Type B pancreatic cell (in vitro differentiated cells): Measurements from ENCODE around the gene PLA2G2D. TPM values are rescaled to one million over a fixed set of nuclear protein-coding genes. Genes with fewer than 3 reads are reported as not detected.

ENCODE experiments used
- DNase-seq: peaks from one replicate; pipeline ENCODE4 v3.0.0; 2021; ENCODE audit warnings: mixed read lengths; ENCODE audit not compliant: unreplicated experiment; ENCODE audit errors: extremely low spot score
- H3K27ac Mint-ChIP-seq: 2 replicates; pipeline ENCODE4 v1.8.0; 2021; ENCODE audit warnings: mild to moderate bottlenecking, mixed read lengths
- H3K27me3 Mint-ChIP-seq: 2 replicates; pipeline ENCODE4 v1.8.0; 2021; ENCODE audit warnings: mixed read lengths
- H3K36me3 Mint-ChIP-seq: 2 replicates; pipeline ENCODE4 v1.8.0; 2021; ENCODE audit warnings: mixed read lengths
- H3K4me1 Mint-ChIP-seq: one replicate; pipeline ENCODE4 v1.8.0; 2021; ENCODE audit warnings: mixed read lengths; ENCODE audit not compliant: unreplicated experiment
- H3K4me3 Mint-ChIP-seq: 2 replicates; pipeline ENCODE4 v1.8.0; 2021; ENCODE audit warnings: mild to moderate bottlenecking, mixed read lengths
- H3K9me3 Mint-ChIP-seq: 2 replicates; pipeline ENCODE4 v1.8.0; 2021; ENCODE audit warnings: mixed read lengths
- total RNA-seq: library from RNA; stranded (reverse); gene quantifications from 2 replicates; pipeline ENCODE4 v1.2.1, GENCODE V29; 2021; ENCODE audit warnings: low replicate concordance
- TF ChIP-seq, protein P1 (sequence below): fragments of 200-600 bp; sonication (generic); conservative IDR thresholded peaks from 2 replicates; pipeline ENCODE4 v1.5.0; 2021; ENCODE audit warnings: antibody characterized with exemption, mild to moderate bottlenecking

PLA2G2D gene
- total RNA-seq, 1 donor from 2014 or later = not detected

DNA sequence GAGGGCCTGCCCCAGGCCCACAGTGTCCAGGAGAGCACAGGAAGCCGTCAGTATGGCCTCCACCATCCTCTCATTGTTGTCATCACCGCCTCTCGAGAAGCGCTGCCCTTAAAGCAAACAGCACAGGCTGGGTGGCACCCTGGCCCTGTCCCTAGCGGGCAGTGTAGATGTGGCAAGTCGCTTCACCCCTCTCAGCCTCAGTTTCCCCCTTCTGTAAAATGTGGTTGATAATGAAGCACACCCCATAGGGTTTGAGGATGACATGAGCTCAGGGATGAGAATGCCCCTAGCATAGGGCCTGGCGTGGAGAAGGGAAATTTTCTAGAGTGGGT lies 33.2 kb upstream of the PLA2G2D start:
- Mint-ChIP-seq H3K9me3 (peaks cover 4% of the 10 kb centered on the region), H3K27ac (peak overlapping the region; percentile 58), H3K4me3 (no peak overlapping the region), H3K4me1 (peaks cover 6% of the 10 kb centered on the region), H3K36me3 (no peaks in the 10 kb centered on the region), H3K27me3 (no peaks in the 10 kb centered on the region)
- TF ChIP-seq, protein P1, sequence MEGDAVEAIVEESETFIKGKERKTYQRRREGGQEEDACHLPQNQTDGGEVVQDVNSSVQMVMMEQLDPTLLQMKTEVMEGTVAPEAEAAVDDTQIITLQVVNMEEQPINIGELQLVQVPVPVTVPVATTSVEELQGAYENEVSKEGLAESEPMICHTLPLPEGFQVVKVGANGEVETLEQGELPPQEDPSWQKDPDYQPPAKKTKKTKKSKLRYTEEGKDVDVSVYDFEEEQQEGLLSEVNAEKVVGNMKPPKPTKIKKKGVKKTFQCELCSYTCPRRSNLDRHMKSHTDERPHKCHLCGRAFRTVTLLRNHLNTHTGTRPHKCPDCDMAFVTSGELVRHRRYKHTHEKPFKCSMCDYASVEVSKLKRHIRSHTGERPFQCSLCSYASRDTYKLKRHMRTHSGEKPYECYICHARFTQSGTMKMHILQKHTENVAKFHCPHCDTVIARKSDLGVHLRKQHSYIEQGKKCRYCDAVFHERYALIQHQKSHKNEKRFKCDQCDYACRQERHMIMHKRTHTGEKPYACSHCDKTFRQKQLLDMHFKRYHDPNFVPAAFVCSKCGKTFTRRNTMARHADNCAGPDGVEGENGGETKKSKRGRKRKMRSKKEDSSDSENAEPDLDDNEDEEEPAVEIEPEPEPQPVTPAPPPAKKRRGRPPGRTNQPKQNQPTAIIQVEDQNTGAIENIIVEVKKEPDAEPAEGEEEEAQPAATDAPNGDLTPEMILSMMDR = peak; percentile 48
- DNase-seq = no peak

DNA sequence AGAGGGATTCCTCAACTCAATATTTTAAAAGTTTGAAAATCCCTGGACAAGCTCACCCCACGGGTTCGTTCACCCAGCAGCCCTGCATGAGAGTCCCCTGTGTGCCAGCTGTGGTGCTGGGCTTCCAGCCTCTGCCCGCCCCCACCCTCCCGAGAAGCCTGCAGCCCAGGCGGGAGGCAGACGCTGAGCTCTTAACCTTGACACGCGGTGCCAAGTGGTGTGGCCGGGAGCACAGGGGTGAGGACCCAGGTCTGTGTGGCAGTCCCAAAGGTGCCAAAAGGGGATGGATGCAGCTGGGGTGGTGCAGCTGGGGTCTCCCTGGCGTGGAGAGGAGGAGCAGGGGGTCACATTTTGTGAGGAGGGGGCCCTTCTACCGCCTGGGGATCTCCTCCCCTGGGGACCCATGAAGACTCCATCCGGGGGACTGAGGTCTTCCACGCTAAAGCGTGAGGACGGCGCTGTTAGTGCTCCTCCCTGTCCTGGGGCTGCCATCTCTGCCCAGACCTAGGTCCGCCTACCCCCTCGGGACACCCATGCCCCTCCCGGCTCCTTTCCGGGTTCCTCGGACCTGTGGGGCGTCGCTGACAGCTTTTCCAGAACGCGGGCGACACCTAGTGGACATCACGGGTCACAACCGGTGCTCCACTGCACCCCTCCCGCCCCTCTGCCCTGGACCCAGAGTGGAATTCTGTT lies 32.7 kb upstream of the PLA2G2D start:
- H3K4me3 Mint-ChIP-seq = peak overlapping the region; percentile 65
- peaks cover 4% of the 10 kb centered on the region for H3K9me3 Mint-ChIP-seq
- no peaks in the 10 kb centered on the region for H3K36me3 Mint-ChIP-seq
- H3K27me3 Mint-ChIP-seq = no peaks in the 10 kb centered on the region
- peaks cover 6% of the 10 kb centered on the region for H3K4me1 Mint-ChIP-seq
- peak overlapping the region; percentile 58 for H3K27ac Mint-ChIP-seq
- peak; percentile 87 for DNase-seq
- TF ChIP-seq, protein P1 = peak; percentile 98

DNA sequence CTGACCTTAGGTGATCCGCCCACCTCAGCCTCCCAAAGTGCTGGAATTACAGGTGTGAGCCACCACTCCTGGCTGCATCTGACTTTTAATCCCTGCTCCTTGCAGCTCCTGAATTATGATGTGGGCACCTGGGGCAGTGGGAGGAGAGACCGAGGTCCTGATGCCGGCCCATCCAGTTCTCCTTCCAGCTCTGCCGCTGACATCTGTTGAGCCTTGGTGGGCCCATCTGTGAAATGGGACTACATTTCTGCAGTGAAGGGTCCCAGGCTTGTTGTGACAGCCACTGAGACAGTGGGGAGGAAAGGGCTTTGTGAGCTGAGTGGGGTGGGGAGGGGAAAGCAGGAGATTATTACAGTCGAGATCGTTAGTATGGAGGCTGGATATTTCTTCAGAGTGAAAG lies 31.6 kb upstream of the PLA2G2D start:
- Mint-ChIP-seq H3K9me3 (peaks cover 3% of the 10 kb centered on the region), H3K27me3 (no peaks in the 10 kb centered on the region), H3K4me1 (peaks cover 6% of the 10 kb centered on the region), H3K27ac (no peak overlapping the region), H3K4me3 (no peak overlapping the region), H3K36me3 (no peaks in the 10 kb centered on the region)
- TF ChIP-seq, protein P1 = no peak
- no peak for DNase-seq

DNA sequence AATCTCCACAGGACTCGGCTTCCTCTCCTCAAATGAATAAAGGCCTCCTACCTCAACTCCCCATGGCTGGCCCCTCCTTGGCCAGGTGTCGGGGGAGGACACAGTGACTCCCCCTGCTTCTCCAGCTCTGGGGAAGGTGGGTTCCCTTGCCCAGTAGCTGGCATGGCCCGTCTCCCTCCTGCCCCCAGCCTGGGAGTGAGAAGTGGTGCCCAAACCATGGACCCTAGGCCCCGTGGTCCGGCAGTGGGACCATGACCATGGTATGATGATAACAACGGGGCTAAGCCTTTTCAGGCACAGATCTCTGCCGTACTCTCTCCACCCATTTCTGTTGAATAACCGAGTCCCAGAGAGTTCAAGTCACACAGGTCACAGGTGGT lies 31.0 kb upstream of the PLA2G2D start:
- peaks cover 6% of the 10 kb centered on the region for H3K4me1 Mint-ChIP-seq
- DNase-seq = no peak

DNA sequence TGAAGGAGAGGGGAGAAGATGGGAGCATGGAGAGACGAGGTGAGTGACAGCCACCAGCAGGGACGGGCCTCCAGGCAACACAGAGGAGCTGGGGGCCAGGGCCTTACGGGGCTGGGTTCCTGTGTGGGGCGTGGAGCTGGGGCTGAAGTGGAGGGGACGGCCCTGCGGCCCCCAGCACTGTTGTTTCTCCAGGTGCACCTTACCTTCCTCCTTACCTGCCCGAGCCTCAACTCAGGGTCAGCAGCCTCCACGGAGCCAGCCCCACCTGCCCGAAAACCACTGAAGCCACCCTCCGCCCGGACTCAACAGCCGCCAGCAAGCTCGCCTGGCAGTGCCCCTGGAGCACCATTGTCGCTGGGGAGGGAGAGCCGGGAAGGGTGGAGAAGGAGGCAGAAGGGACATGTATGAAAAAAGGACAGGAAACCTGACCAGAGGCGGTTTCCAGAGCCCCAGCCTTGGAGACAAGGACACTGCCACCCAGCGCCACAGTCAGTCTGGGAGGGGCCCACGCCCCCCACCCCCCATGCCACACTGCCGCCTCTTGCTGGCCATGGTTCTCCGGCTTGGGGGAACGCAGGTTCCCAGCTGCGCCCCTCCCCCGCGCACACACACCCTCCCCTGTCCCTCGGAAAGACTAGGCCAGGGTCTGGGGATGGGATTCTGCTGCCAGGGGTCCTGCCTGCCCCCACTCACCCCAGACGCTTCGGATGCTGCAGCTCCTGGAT lies 30.4 kb upstream of the PLA2G2D start:
- Mint-ChIP-seq H3K4me1 (peaks cover 6% of the 10 kb centered on the region), H3K27me3 (no peaks in the 10 kb centered on the region), H3K4me3 (no peak overlapping the region), H3K27ac (no peak overlapping the region), H3K9me3 (no peaks in the 10 kb centered on the region), H3K36me3 (no peaks in the 10 kb centered on the region)
- TF ChIP-seq, protein P1 = no peak
- DNase-seq = no peak

More for the DNA sequence above, 31.0 kb upstream of the PLA2G2D start:
- Mint-ChIP-seq H3K27me3 (no peaks in the 10 kb centered on the region), H3K36me3 (no peaks in the 10 kb centered on the region), H3K4me3 (no peak overlapping the region), H3K27ac (no peak overlapping the region), H3K9me3 (no peaks in the 10 kb centered on the region)
- TF ChIP-seq, protein P1 = no peak
